HG03521 (cell line): Measurements from ENCODE around the gene CABLES1.
"Not testable (repeated sequence)": the region's sequence is repeated elsewhere in the genome, so short reads cannot be mapped to it uniquely, and the experiment has no call there.

Source experiments
- ATAC-seq: cut with Tn5 transposase; IDR thresholded peaks from one replicate; pipeline ENCODE4 v1.9.1; 2021; ENCODE audit warnings: mild to moderate bottlenecking, moderate library complexity; ENCODE audit not compliant: unreplicated experiment

CABLES1 gene

GRCh38 chr18:23281626-23282436 is 146.5 kb downstream of the CABLES1 start:
- ATAC-seq, result no peak

- no peak for ATAC-seq
Measured at GRCh38 chr18:23282437-23282781, 147.1 kb downstream of the CABLES1 start.

GRCh38 chr18:23283916-23284430 is 148.7 kb downstream of the CABLES1 start:
- ATAC-seq, result peak; percentile 64

- no peak for ATAC-seq
Measured at GRCh38 chr18:23284629-23285028, 149.3 kb downstream of the CABLES1 start.

GRCh38 chr18:23285581-23285980 is 150.3 kb downstream of the CABLES1 start:
- not testable (repeated sequence) for ATAC-seq

GRCh38 chr18:23291456-23292205 is 156.3 kb downstream of the CABLES1 start:
- ATAC-seq, result no peak

GRCh38 chr18:23300231-23300805 is 165.0 kb downstream of the CABLES1 start:
- no peak for ATAC-seq

GRCh38 chr18:23301972-23302371 is 166.7 kb downstream of the CABLES1 start:
- no peak for ATAC-seq

- ATAC-seq, result no peak
Measured at GRCh38 chr18:23302511-23302850, 167.2 kb downstream of the CABLES1 start.

- ATAC-seq, result no peak
Measured at GRCh38 chr18:23302851-23303527, 167.7 kb downstream of the CABLES1 start.

GRCh38 chr18:23306822-23307221 is 171.5 kb downstream of the CABLES1 start:
- peak; percentile 86 for ATAC-seq

- ATAC-seq, result no peak
Measured at GRCh38 chr18:23307567-23308295, 172.4 kb downstream of the CABLES1 start.
